Neural progenitor cell (in vitro differentiated cells): Measurements from ENCODE around the gene KIAA0040.

Experiments
- EZH2phosphoT487 ChIP-seq: fragments of 200-600 bp; sonication (generic); IDR thresholded peaks from 2 replicates; pipeline ENCODE4 v1.6.1; 2017; ENCODE audit warnings: antibody characterized with exemption
- TF ChIP-seq, protein P1 (sequence below): fragments of 200-600 bp; sonication (generic); IDR thresholded peaks from 2 replicates; pipeline ENCODE4 v1.5.1; 2017; ENCODE audit warnings: antibody characterized with exemption, mild to moderate bottlenecking

DNA sequence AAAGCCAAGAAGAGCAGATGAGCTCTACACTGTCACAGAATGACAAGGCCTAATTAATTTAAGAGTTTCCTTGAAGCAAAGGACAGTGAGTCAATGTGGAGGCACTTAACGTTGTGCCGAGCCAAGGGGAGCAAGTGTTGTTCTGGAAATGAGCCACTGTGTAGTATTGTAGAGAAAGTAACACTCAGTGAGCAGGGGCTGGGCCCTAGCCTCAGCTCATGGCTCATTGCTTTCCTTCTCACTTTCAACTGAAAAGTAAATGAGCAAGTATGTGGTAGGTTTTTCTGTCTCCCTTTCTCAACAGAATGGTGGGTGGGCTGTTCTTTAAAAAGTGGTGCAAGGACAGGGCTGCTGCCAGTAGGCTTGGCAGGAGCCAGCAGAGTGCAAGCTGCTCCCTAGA, 11.8 kb upstream of the KIAA0040 start:
- TF ChIP-seq, protein P1, sequence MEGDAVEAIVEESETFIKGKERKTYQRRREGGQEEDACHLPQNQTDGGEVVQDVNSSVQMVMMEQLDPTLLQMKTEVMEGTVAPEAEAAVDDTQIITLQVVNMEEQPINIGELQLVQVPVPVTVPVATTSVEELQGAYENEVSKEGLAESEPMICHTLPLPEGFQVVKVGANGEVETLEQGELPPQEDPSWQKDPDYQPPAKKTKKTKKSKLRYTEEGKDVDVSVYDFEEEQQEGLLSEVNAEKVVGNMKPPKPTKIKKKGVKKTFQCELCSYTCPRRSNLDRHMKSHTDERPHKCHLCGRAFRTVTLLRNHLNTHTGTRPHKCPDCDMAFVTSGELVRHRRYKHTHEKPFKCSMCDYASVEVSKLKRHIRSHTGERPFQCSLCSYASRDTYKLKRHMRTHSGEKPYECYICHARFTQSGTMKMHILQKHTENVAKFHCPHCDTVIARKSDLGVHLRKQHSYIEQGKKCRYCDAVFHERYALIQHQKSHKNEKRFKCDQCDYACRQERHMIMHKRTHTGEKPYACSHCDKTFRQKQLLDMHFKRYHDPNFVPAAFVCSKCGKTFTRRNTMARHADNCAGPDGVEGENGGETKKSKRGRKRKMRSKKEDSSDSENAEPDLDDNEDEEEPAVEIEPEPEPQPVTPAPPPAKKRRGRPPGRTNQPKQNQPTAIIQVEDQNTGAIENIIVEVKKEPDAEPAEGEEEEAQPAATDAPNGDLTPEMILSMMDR, result no peak
- no peak for TF ChIP-seq EZH2phosphoT487
